LNCAP (cell line): Measurements from ENCODE around the gene PI4KB.

ENCODE experiments used
- TF ChIP-seq, protein P1 (sequence below): fragments of 450-650 bp; IDR thresholded peaks from 2 replicates; pipeline ENCODE4 v1.5.1; 2017; ENCODE audit warnings: mild to moderate bottlenecking

The PI4KB gene

GRCh38 chr1:151254217-151255213, 72.7 kb downstream of the PI4KB start, which contains the start of gene PSMD4:
TSS of gene PSMD4 (plus strand) at chr1:151254734. CDS start at chr1:151254783, 49 bp downstream.
- TF ChIP-seq, protein P1, sequence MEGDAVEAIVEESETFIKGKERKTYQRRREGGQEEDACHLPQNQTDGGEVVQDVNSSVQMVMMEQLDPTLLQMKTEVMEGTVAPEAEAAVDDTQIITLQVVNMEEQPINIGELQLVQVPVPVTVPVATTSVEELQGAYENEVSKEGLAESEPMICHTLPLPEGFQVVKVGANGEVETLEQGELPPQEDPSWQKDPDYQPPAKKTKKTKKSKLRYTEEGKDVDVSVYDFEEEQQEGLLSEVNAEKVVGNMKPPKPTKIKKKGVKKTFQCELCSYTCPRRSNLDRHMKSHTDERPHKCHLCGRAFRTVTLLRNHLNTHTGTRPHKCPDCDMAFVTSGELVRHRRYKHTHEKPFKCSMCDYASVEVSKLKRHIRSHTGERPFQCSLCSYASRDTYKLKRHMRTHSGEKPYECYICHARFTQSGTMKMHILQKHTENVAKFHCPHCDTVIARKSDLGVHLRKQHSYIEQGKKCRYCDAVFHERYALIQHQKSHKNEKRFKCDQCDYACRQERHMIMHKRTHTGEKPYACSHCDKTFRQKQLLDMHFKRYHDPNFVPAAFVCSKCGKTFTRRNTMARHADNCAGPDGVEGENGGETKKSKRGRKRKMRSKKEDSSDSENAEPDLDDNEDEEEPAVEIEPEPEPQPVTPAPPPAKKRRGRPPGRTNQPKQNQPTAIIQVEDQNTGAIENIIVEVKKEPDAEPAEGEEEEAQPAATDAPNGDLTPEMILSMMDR: no peak

DNA sequence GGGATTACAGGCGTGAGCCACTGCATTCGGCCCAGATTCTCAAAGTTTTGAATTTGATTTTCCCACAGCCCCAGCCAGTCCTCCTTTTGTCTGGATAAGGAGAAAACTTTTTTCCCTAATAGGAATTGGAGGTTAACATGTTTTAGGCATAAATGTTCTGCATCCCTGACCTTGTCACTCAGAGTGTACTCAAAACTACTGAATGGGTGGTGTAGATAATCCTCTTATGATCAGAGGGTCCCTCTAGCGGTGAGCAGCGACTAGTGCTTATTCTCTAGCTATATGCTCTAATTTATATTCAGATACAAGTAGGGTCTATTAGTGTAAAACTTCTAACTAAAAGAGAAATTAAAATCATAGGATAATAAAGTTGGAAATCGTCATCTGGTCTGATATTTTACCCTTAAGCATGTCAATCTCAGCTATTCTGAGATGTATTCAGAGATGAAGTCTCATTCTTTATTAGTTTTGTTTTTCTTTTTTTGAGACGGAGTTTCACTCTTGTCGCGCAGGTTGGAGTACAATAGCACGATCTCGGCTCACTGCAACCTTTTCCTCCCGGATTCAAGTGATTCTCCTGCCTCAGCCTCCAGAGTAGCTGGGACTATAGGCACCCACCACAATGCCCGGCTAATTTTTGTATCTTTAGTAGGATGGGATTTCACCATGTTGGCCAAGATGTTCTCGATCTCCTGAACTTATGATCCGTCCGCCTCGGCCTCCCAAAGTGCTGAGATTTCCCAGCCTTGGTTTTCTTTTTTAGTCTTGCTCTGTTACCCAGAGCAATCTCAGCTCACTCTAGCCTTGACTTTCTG, 75.4 kb downstream of the PI4KB start:
- TF ChIP-seq, protein P1: peak; percentile 97

- TF ChIP-seq, protein P1: no peak
Observed at GRCh38 chr1:151246786-151247185, 80.4 kb downstream of the PI4KB start.

DNA sequence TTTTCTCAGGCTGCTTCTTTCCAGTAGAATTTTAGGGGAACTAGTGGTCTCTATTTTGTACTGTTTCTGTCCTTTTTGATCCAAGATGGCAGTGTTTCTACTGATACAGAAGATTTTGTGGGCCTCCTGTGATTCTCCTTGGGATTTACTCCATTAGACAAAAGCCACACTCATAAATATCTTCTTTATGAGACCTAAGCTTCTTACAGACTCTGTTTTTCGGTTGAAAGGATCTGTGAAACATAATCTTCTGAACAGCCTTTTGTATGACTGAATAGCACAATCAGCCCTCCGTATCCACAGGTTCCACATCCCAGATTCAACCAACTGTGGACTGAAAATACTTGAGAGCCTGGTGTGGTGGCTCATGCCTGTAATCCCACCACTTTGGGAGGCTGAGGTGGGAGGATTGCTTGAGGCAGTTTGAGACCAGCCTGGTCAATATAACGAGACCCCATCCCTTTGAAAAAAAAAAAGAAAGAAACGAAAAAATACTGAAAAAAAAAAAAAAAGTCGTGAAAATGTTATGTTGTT, 83.5 kb downstream of the PI4KB start:
- TF ChIP-seq, protein P1: no peak

DNA sequence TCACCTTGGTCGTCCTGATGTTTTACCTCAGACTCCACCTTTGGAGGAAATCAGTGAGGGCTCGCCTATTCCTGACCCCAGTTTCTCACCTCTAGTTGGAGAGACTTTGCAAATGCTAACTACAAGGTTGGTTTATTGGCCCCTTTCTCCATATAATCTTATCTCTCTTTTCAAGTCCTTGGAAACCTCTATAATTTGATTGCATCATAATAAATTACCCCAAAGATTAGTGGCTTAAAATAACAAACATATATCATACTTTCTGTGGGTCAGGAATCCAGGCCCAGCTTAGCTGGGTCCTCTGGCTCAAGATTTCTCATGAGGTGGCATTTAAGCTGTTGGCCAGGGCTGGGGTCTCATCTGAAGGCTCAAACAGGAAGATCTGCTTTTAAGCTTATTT, 84.8 kb downstream of the PI4KB start:
- TF ChIP-seq, protein P1: no peak
